Stimulated activated CD4-positive, alpha-beta T cell treated with anti-CD3 and anti-CD28 coated beads, Interleukin-15, amount 100 ng/mL, for 24 hours (primary cell): ENCODE results near the gene FFAR3.

Experiments used
- DNase-seq: peaks from one replicate; pipeline ENCODE4 v3.0.0-alpha.2; 2020

FFAR3 gene

GRCh38 chr19:35404879-35405622 is 46.8 kb downstream of the FFAR3 start:
- peak; percentile 81 for DNase-seq

DNA sequence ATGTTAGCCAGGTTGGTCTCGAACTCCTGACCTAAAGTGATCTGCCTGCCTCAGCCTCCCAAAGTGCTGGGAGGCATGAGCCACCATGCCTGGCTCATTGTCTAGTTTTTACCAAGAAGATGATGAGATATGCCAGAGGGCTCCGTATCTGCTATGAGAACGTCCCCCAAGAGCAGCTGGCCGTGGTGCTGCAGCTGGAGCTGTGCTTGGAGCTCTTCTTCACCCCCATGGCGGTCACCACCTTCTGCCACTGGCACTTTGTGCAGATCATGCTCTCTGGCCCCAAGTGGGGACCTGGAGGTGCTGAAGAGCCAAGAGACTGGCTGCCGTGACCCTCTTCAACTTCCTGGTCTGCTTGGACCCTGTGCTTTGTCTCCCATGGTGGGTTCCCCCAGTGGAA is 49.4 kb downstream of the FFAR3 start:
- DNase-seq = no peak

DNA sequence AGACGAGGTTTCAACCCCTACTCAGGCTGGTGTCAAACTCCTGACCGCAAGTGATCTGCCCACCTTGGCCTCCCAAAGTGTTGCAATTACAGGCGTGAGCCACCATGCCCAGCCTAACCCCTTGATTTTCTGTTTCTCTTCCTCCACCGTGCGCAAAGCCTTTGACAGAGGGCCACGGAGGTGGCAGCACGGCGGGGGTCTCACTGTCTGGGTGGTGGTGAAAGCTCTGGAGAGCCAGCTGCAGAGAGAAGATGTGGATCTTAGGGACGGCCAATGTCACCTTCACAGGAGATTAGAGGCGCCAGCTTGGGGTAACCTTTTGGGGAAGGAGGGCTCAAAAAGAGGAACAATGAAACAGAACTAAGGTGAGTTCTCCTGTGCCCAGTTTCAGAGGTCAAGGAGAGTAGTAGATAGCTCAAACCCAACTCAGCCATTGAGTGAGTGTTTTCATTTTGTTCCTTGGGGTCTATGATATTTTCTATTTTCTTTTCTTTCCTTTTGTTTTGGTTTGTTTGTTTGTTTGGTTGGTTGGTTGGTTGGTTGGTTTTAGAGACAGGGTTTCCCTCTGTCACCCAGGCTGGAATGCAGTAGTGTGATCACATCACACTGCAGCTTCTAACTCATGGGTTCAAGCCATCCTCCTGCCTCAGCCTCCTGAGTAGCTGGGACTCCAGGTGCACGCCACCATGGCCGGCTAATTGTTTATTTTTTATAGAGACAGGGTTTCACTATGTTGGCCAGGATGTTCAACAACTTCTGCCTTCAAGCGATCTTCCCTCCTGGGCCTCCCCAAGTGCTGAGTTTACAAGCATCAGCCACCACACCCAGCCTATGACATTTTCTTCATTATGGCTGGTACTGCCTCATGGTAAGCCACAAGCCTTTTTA is 50.3 kb downstream of the FFAR3 start:
- DNase-seq = no peak

DNA sequence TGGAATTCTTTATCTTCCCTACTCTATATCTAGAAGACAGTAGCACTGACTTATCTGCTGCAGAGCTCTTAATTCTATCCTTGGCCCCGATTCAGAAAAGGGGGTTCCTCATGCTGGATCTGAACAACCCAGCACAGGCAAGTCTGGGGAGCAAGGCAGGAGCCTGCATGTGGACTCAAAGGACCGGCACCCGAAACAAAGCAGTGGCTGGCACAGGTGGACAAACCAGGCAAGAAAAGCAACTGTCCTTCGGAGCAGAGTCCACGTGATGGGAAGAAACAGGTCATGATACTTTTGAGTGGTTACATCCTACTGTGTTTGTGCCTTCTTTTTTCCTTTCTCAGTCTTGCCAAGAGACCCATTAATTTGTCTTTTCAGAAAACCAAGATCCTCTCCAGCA is 50.9 kb downstream of the FFAR3 start:
- DNase-seq = no peak
